GM12892 (cell line): ENCODE results near the gene COL6A3.

Source experiments
- DNase-seq: peaks from one replicate; pipeline ENCODE4 v3.0.0; 2011; ENCODE audit not compliant: insufficient read length
- FAIRE-seq: peaks from 2 replicates; lab custom pipeline; 2011; peaks lifted over from hg19 to GRCh38; lab: Jason Lieb, UNC
- POLR2A ChIP-seq: IDR thresholded peaks from 2 replicates; pipeline ENCODE4 v1.6.1; 2011; ENCODE audit warnings: low read depth, low read length, control low read depth
- POLR2AphosphoS5 ChIP-seq: IDR thresholded peaks from 2 replicates; pipeline ENCODE4 v1.6.1; 2011; ENCODE audit warnings: low read depth, low read length, control low read depth
- TAF1 ChIP-seq: IDR thresholded peaks from 2 replicates; pipeline ENCODE4 v1.6.1; 2011; ENCODE audit warnings: low read depth, mild to moderate bottlenecking, control low read depth, low read length, borderline replicate concordance

COL6A3 gene

GRCh38 chr2:237438080-237438940 is 24.3 kb upstream of the COL6A3 start:
- DNase-seq (no peak), FAIRE-seq (peak; percentile 46)
- TF ChIP-seq POLR2A (no peak), POLR2AphosphoS5 (no peak), TAF1 (no peak)

GRCh38 chr2:237437566-237437965 is 23.6 kb upstream of the COL6A3 start:
- FAIRE-seq (no peak), DNase-seq (no peak)
- TF ChIP-seq TAF1 = no peak
- TF ChIP-seq POLR2A = no peak
- TF ChIP-seq POLR2AphosphoS5 = no peak

- no peak for FAIRE-seq
- TF ChIP-seq POLR2AphosphoS5 (no peak), POLR2A (no peak), TAF1 (no peak)
- DNase-seq = no peak
Measured at GRCh38 chr2:237435844-237436587, 22.1 kb upstream of the COL6A3 start.

GRCh38 chr2:237434866-237435311 is 20.9 kb upstream of the COL6A3 start:
- DNase-seq (peak; percentile 40), FAIRE-seq (peak; percentile 85)
- no peak for TF ChIP-seq TAF1
- no peak for TF ChIP-seq POLR2A
- no peak for TF ChIP-seq POLR2AphosphoS5

DNA sequence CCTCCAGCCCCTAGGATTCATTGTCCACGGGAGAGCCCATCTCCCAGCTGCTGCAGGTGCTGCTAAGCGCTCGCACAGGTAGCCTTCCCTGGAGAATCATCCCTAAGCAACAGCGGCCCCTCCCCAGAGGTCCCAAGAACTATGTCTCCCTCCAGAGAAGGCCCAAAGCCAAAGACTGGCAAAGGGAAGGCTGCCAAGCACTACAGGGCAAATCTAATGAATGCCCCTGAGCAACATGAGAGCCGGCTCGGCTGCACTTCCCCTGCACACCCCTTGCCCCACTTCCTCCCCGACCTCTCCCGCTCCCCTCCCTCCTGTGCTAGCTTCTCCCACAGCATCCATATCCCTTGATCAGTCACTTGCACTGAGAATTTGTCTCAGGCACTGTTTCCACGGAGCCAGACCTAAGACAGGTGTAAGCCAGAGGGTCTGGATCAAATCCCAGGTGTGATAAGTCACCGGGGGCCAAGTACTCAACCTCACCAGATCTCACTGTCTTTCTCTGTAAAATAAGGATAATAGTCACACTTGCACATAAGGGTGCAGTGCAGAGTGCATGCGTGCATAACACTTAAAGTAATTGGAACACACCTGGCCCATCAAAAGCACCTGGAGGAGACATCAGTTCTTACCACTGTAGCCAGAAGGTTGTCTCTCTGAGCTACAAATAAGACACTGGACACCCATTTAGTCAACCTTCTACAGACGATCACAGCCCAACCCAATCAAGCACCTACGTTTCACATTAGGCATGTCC is 20.1 kb upstream of the COL6A3 start:
- no peak for FAIRE-seq
- TF ChIP-seq TAF1 = no peak
- no peak for TF ChIP-seq POLR2AphosphoS5
- TF ChIP-seq POLR2A = no peak
- no peak for DNase-seq

GRCh38 chr2:237432484-237433092 is 18.6 kb upstream of the COL6A3 start:
- DNase-seq (no peak), FAIRE-seq (no peak)
- TF ChIP-seq POLR2AphosphoS5 = no peak
- no peak for TF ChIP-seq POLR2A
- TF ChIP-seq TAF1 = no peak

GRCh38 chr2:237431837-237432236 is 17.9 kb upstream of the COL6A3 start:
- TF ChIP-seq TAF1 = no peak
- TF ChIP-seq POLR2A = no peak
- TF ChIP-seq POLR2AphosphoS5 = no peak
- no peak for DNase-seq
- FAIRE-seq = no peak

- DNase-seq (no peak), FAIRE-seq (no peak)
- TF ChIP-seq POLR2A (no peak), TAF1 (no peak), POLR2AphosphoS5 (no peak)
Measured at GRCh38 chr2:237431372-237431771, 17.4 kb upstream of the COL6A3 start.

- DNase-seq = no peak
- no peak for FAIRE-seq
- TF ChIP-seq POLR2AphosphoS5 (no peak), POLR2A (no peak), TAF1 (no peak)
Measured at GRCh38 chr2:237430861-237431260, 16.9 kb upstream of the COL6A3 start.

DNA sequence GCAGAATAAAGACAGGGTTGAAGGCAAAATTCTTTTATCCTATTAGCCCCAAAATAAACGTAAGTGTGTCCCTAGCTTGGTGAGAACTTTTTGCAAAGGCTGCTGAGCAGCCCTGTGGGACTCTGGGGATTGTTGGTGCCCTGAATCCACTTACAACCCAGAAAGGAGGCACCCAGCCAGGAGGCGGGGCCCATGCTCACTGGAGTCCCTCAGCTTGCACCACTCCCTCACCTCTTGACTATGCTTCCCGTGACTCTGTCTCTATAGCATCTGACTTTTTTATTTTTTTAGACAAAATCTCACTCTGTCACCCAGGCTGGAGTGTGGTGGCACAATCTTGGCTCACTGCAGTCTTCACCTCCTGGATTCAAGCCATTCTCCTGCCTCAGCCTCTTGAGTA is 15.8 kb upstream of the COL6A3 start:
- no peak for DNase-seq
- no peak for FAIRE-seq
- no peak for TF ChIP-seq POLR2AphosphoS5
- TF ChIP-seq TAF1 = no peak
- no peak for TF ChIP-seq POLR2A
